ENCODE data around the gene OR10A6. TPM values are rescaled to one million over a fixed set of nuclear protein-coding genes. Genes with fewer than 3 reads are reported as not detected.

OR10A6 gene
- polyA plus RNA-seq, 3 donors, result not detected

DNA sequence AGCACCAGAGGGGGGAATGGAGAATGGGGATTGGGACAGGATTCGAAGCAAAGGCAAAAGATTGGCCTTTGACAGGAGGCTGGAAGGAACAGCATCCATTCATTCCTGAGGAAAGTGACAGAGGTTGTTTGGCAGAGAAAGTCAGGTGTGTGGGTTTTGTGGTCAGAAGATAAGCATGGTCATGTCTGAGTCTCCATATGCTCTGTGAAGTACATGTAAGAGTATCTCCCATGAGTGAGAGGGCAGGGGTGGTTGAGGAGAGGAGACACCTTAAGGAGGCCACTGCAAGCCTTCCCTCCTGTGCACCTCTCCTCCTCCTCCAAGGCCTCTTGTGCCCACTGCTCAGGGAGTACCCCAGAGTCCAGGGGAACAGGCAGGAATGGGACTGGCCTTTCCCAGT lies 36.0 kb upstream of the OR10A6 start:
- intact Hi-C loops (cut with micrococcal nuclease), result no loop called here
- Histone ChIP-seq H4K20me1 (ENCODE audit: insufficient read depth, low read length) (no peaks in the 10 kb centered on the region), H3K9ac (ENCODE audit: insufficient read depth, low read length, poor library complexity, severe bottlenecking) (no peak overlapping the region), H3K36me3 (replicated peaks in 1 of 2; ENCODE audit: control insufficient read depth in 1 of 2, insufficient read depth in 2 of 2, low read length in 2 of 2) (no peaks in the 10 kb centered on the region), H3K9me3 (replicated peaks in 1 of 2; ENCODE audit: control insufficient read depth in 1 of 2, insufficient read depth in 1 of 2, low read length in 2 of 2) (no peaks in the 10 kb centered on the region), H3K27ac (ENCODE audit: low read depth in 1 of 2, low read length in 2 of 2) (no peak overlapping the region), H3K4me2 (replicated peaks; ENCODE audit: extremely low read depth, low read length, poor library complexity, severe bottlenecking) (no peak overlapping the region), H3K79me2 (ENCODE audit: insufficient read depth, low read length) (no peaks in the 10 kb centered on the region), H2AFZ (ENCODE audit: insufficient read depth, low read depth, low read length, poor library complexity, severe bottlenecking) (no peak overlapping the region), H3K4me3 (replicated peaks in 1 of 3; ENCODE audit: low read depth in 2 of 3, low read length in 3 of 3) (no peak overlapping the region), H3K4me1 (ENCODE audit: control insufficient read depth in 1 of 2, insufficient read depth in 2 of 2, low read length in 2 of 2) (no peaks in the 10 kb centered on the region), H3K27me3 (ENCODE audit: control insufficient read depth in 2 of 2, insufficient read depth in 2 of 2, low read length in 2 of 2) (peaks cover 0 to 3% of the 10 kb centered on the region in 2 donors)
- Mint-ChIP-seq H3K27me3 (ENCODE audit: low read depth in 3 of 3) (peaks cover 0 to 10% (median 10%) of the 10 kb centered on the region in 3 donors), H3K27ac (no peak overlapping the region), H3K36me3 (no peaks in the 10 kb centered on the region), H3K4me1 (no peaks in the 10 kb centered on the region), H3K9me3 (peaks cover 0 to 4% (median 0%) of the 10 kb centered on the region in 7 donors), H3K4me3 (no peak overlapping the region)
- TF ChIP-seq, protein P1, sequence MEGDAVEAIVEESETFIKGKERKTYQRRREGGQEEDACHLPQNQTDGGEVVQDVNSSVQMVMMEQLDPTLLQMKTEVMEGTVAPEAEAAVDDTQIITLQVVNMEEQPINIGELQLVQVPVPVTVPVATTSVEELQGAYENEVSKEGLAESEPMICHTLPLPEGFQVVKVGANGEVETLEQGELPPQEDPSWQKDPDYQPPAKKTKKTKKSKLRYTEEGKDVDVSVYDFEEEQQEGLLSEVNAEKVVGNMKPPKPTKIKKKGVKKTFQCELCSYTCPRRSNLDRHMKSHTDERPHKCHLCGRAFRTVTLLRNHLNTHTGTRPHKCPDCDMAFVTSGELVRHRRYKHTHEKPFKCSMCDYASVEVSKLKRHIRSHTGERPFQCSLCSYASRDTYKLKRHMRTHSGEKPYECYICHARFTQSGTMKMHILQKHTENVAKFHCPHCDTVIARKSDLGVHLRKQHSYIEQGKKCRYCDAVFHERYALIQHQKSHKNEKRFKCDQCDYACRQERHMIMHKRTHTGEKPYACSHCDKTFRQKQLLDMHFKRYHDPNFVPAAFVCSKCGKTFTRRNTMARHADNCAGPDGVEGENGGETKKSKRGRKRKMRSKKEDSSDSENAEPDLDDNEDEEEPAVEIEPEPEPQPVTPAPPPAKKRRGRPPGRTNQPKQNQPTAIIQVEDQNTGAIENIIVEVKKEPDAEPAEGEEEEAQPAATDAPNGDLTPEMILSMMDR (IDR thresholded peaks at IDR 0.05), result no peak
- no peak for DNase-seq
- 67% methylated on average over 1 of the region's 1 CpG for WGBS (ENCODE audit: insufficient coverage)

GRCh38 chr11:7965386-7965785 lies 34.3 kb upstream of the OR10A6 start, which contains the start of gene NLRP10:
Gene NLRP10 (minus strand): TSS chr11:7965447. CDS start chr11:7963495, 1,952 bp downstream.
- no peaks in the 10 kb centered on the region for H3K4me1 Mint-ChIP-seq
- no peak within 1 kb of the TSS for H3K27ac Mint-ChIP-seq
- intact Hi-C loops (cut with micrococcal nuclease), result no loop called here
- DNase-seq, result no peak
- H3K9me3 Mint-ChIP-seq, result peaks cover 0 to 4% (median 2%) of the 10 kb centered on the region in 7 donors
- H3K4me3 ChIP-seq (replicated peaks in 1 of 3; ENCODE audit: low read depth in 2 of 3, low read length in 3 of 3), result no peak within 1 kb of the TSS
- H3K27ac ChIP-seq (ENCODE audit: low read depth in 1 of 2, low read length in 2 of 2), result no peak within 1 kb of the TSS
- peaks cover 0 to 10% (median 7%) of the 10 kb centered on the region in 3 donors for H3K27me3 Mint-ChIP-seq (ENCODE audit: low read depth in 3 of 3)
- H2AFZ ChIP-seq (ENCODE audit: insufficient read depth, low read depth, low read length, poor library complexity, severe bottlenecking), result no peak within 1 kb of the TSS
- no peaks in the 10 kb centered on the region for H3K4me1 ChIP-seq (ENCODE audit: control insufficient read depth in 1 of 2, insufficient read depth in 2 of 2, low read length in 2 of 2)
- no peaks in the 10 kb centered on the region for H3K79me2 ChIP-seq (ENCODE audit: insufficient read depth, low read length)
- H3K27me3 ChIP-seq (ENCODE audit: control insufficient read depth in 2 of 2, insufficient read depth in 2 of 2, low read length in 2 of 2), result peaks cover 0 to 3% of the 10 kb centered on the region in 2 donors
- H3K36me3 Mint-ChIP-seq, result no peaks in the 10 kb centered on the region
- H3K36me3 ChIP-seq (replicated peaks in 1 of 2; ENCODE audit: control insufficient read depth in 1 of 2, insufficient read depth in 2 of 2, low read length in 2 of 2), result no peaks in the 10 kb centered on the region
- WGBS (ENCODE audit: insufficient coverage), result no CpG with 5 or more reads among the region's 1 CpG
- H3K9ac ChIP-seq (ENCODE audit: insufficient read depth, low read length, poor library complexity, severe bottlenecking), result no peak within 1 kb of the TSS
- no peak within 1 kb of the TSS for H3K4me2 ChIP-seq (replicated peaks; ENCODE audit: extremely low read depth, low read length, poor library complexity, severe bottlenecking)
- no peak within 1 kb of the TSS for H3K4me3 Mint-ChIP-seq
- TF ChIP-seq, protein P1 (IDR thresholded peaks at IDR 0.05), result no peak
- no peaks in the 10 kb centered on the region for H4K20me1 ChIP-seq (ENCODE audit: insufficient read depth, low read length)
- no peaks in the 10 kb centered on the region for H3K9me3 ChIP-seq (replicated peaks in 1 of 2; ENCODE audit: control insufficient read depth in 1 of 2, insufficient read depth in 1 of 2, low read length in 2 of 2)
